SU-DHL-6 (cell line): Measurements from ENCODE around the gene KERA.

Source experiments
- EZH2phosphoT487 ChIP-seq: fragments of 200-600 bp; sonication (generic), shearing (Covaris generic); conservative IDR thresholded peaks from 2 replicates; pipeline ENCODE4 v1.6.1; 2018; ENCODE audit warnings: mild to moderate bottlenecking, antibody characterized with exemption, low read length, moderate library complexity, mixed read lengths
- TF ChIP-seq, protein P1 (sequence below): fragments of 200-600 bp; sonication (generic); IDR thresholded peaks from one replicate; pipeline ENCODE4 v1.5.1; 2017; ENCODE audit warnings: antibody characterized with exemption, mild to moderate bottlenecking, low read length, moderate library complexity; ENCODE audit not compliant: insufficient read depth, poor library complexity, severe bottlenecking

DNA sequence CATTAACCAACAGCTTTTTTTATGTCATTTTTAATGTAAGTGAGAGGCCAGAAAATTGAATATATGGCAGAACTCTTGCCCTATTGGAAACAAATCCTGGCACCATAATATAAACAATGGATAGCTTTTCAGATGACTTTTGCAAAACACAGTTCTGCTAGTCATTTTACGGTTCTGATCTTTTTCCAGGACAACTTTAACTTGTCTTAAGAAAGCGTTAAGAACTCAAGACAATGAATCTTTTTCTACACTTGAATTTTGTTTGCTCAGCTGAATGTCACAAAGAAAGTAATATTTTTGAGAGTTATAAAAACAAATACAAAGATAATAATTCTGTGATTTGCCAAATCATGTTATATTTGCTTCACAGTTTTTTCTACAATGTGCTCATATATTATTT is 13.2 kb downstream of the KERA start:
- TF ChIP-seq, protein P1, sequence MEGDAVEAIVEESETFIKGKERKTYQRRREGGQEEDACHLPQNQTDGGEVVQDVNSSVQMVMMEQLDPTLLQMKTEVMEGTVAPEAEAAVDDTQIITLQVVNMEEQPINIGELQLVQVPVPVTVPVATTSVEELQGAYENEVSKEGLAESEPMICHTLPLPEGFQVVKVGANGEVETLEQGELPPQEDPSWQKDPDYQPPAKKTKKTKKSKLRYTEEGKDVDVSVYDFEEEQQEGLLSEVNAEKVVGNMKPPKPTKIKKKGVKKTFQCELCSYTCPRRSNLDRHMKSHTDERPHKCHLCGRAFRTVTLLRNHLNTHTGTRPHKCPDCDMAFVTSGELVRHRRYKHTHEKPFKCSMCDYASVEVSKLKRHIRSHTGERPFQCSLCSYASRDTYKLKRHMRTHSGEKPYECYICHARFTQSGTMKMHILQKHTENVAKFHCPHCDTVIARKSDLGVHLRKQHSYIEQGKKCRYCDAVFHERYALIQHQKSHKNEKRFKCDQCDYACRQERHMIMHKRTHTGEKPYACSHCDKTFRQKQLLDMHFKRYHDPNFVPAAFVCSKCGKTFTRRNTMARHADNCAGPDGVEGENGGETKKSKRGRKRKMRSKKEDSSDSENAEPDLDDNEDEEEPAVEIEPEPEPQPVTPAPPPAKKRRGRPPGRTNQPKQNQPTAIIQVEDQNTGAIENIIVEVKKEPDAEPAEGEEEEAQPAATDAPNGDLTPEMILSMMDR = no peak
- TF ChIP-seq EZH2phosphoT487 = no peak
